ENCODE measurements around the gene HEY2.
"Not testable (repeated sequence)": the region's sequence is repeated elsewhere in the genome, so short reads cannot be mapped to it uniquely, and the experiment has no call there.

HEY2 gene

DNA sequence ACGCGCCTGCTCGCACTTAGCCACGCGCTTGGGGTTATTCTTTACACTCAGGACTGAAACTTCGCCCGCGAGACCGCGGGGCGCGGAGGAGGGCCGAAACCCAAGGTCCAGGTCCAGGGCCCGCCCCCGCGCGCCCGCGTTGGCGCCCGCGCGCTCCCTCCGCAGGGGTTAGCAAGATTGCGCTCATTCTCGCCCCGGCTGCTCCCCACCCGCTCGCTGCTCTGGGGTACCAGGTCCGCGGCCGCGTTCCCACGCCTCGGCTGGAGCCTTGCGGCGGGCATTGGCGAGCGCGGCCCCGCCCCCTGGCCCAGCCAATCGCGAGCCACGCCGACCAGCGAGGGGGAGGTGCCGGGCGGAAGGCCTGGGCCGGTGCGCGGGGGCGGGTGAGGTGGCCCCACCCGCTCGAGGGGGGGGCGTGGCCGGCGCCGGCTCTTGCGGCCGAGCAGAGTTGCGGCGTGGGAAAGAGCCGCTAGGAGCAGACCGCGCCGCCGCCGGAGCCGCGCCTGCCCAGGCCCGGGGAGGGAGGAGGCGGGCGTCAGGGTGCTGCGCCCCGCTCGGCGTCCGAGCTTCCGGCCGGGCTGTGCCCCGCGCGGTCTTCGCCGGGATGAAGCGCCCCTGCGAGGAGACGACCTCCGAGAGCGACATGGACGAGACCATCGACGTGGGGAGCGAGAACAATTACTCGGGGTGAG, at the start of gene HEY2:
Gene HEY2, plus strand, starts transcription at position 460 of the 692 bp plus-strand sequence. Its CDS starts 145 bp downstream, at position 605.
- peak; percentile 94 for DNase-seq (ENCODE audit: low spot score)

DNA sequence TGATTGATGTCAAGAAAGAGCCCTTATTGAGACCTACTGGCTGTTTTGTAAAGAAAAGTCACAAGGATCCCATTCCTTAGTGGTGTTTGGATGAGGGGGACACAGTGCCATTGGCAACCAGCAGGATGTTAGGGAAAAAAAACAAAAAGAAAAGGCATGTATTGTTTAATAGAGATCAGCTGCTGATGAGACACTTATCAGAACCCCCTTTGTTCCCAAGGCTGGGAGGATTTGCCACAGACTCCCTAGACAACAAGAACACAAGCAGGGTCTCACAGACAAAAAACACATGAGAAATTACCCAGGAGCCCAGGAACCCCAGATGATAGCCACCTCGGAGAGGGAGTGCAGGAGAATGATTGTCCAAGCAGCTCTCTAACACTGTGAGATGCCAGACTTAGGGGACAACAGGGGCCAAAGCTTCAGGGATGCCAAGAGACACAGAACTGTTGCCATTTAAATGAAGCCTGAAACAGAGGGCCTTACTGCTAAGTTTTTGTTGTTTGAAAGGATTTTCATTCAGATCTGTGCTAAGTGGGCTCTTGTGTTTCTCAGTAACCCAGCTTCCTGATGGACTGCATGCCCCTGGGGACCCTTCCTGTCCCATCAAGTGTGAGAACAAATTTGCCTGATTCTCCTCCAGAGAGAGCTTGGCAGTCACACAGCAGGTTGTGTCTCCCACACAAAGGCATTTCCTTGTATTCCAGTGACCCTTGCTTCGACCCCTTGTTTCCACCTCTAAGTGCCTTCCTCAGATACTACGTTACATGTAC, 48.7 kb upstream of the HEY2 start:
- no peak for DNase-seq (ENCODE audit: low spot score)

DNA sequence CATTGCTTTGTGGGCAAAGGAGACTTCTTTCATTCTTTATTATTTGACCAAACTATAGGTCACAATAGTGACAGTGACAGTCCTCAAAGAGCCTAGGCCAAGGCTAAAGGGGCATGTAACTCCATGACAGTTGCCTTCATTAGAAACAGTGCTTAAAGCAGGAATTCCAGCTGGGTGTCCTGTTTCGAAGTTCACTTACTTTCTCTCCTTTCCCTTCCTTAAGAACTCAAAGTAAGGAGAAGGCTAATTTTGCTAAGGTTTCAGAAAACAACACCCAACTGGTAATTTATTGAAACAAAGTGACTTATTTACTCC, 48.1 kb upstream of the HEY2 start:
- no peak for DNase-seq (ENCODE audit: low spot score)

GRCh38 chr6:125703882-125704281, 45.5 kb upstream of the HEY2 start:
- not testable (repeated sequence) for DNase-seq (ENCODE audit: low spot score)

DNA sequence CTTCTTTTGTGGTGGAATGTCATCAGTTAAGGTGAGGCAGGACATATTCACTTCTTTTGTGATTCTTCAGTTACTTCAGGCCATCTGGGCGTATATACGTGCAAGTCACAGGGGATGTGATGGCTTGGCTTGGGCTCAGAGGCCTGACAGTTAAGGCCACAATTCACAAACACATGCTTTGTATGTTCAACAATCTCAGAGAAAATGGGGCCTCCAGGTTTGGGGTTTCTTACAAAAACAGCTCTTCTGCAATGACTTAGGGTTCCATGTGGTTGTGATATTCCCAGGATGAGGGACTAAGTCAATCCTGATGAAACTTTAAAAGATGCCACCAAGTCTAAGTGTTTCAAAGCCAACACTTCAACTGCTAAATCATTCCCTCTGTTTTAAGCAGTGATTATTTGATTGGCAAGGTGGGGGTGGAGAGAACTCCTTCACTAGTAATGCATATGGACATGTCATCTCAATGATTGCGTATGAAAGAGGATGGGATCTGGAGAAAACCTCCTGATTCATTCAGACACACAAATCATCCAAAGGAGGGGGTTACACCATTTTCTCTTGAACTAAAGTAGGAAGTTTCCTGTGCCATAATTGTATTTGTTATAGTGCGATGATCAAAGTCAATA, 41.7 kb upstream of the HEY2 start:
- DNase-seq (ENCODE audit: low spot score) = no peak

DNA sequence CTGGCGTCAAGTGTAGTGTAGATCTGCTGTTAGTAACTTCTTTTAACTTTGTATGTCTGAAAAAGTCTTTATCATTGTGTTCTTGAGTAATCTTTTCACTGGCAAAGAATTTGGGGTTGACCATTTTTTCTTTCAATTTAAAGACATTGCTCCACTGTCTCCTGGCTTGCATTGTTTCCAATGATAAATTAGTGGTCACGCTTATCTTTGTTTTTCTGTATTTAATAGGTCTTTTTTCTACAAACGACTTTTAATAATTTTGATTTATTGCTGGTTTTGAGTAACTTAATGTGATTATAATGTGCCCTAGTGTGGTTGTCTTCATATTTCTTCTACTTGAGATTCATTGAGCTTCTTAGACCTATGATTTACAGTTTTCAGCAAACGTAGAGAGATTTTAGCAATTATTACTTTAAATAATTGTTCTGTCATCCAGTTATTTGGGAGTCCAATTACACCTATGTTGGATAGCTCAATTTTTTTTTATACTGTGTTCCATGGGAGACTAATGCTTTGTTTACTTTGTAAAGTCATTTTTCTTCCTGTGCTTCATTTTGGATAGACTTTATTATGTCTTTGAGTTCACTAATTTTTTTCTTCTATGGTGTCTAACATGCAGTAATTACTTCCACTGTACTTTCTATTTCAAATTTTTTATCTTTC, 38.3 kb upstream of the HEY2 start:
- no peak for DNase-seq (ENCODE audit: low spot score)

GRCh38 chr6:125714441-125715090, 34.9 kb upstream of the HEY2 start:
- no peak for DNase-seq (ENCODE audit: low spot score)

DNA sequence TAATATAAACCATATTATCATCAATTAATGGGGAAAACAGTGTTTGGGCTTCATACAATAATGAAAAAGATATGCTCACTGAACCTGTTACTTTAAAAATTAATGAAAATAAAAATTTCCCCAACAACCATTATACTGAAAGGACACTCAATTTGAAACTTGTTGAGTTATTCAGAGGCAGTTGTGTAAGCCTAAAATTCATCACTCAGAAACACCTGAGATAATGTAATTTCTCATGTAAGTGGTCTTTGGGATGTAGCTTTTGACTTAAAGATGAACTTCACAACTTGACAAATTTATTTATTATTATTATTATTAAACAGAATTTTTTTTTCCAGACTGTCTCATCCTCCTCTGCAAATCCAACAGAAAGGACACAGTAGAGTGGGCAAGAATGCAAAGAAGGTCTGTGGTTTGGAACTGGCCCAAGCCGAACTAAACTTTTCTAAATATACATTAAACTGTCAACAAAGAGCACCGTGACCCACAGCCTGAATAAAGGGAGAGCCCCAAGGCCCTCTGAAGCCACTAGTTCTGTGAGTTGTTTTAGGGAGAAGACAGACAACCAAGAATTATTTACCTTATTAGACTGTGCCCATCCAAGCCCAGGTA, 32.2 kb upstream of the HEY2 start:
- DNase-seq (ENCODE audit: low spot score) = no peak

DNA sequence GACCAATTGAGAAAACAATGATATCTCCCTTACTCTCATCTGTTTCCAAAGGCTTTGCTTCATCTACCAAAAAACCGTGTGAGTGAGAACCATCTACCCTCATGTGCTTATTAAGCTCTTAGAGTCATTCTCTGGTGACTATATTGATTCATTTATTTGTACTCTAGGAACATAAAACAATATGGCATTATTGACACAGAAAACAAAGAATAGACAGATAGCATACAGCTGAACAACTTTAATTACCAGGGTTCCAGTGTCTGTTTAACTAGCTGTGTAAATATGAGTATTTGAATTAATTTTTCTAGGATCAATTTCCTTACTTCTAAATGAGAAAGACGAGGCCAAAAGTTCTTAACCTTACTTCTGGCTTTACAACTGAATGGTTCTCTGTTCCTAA, 31.3 kb upstream of the HEY2 start:
- no peak for DNase-seq (ENCODE audit: low spot score)

- DNase-seq (ENCODE audit: low spot score) = no peak
Measured at GRCh38 chr6:125722886-125723285, 26.5 kb upstream of the HEY2 start.

- DNase-seq (ENCODE audit: low spot score) = no peak
Measured at GRCh38 chr6:125727216-125727615, 22.2 kb upstream of the HEY2 start.

DNA sequence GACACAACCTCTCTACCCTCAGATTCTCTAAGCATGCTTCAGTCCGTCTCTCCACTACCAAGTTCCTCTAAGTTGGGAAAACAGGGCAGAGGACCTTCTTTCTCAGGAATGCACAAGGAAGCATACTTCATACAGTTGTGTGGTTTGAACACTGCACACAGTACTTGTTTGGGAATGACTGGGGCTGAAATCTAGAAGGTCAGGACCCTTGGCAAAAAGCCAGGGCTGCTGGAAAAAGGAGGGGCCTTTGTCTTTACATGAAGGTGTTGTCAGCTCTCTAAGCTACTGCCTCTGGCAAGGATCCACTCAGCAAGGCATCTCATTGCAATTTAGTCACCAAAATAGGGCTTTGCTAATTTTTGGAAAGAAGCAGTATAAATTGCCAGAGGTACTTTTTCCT, 20.7 kb upstream of the HEY2 start:
- no peak for DNase-seq (ENCODE audit: low spot score)

DNA sequence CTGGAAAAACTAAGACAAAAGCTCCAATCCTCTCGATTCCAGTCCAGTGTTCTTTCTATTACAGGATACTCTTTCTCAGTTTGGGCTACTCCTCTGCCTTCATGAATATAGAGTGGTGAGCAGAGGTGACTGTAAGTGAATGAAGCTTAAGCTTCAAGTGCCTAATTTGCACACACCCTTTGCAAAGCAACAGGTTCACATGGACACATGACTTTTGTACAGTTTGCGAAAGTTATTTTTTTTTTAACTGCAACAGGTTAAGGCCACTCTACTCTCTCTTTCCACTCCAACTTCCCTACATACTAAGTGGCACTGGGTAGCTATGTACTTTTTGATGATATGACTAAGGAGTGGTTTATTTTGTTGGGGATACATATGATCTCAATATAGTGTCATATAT, 19.4 kb upstream of the HEY2 start:
- no peak for DNase-seq (ENCODE audit: low spot score)

- no peak for DNase-seq (ENCODE audit: low spot score)
Measured at GRCh38 chr6:125732398-125732797, 17.0 kb upstream of the HEY2 start.

GRCh38 chr6:125733516-125734300, 15.7 kb upstream of the HEY2 start:
- DNase-seq (ENCODE audit: low spot score) = no peak

GRCh38 chr6:125738276-125738675, 11.2 kb upstream of the HEY2 start:
- DNase-seq (ENCODE audit: low spot score) = no peak

DNA sequence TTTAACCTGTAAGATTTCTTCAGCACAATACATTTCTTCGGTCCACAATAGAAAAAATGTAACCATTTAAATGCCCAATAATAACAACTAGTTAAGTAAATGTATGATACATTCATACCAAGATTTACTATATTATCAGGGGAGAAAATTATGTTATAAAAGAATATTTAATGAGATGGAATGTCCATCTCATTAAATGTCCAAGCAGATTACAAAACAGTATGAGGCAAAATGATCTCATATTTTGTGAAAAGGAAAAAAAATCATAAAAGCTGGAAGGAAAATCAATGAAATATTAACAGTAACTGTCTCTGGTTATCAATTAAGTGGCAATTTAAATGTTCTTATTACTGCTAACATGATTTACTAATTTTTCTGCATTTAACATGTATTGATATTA, 10.1 kb upstream of the HEY2 start:
- DNase-seq (ENCODE audit: low spot score) = no peak

DNA sequence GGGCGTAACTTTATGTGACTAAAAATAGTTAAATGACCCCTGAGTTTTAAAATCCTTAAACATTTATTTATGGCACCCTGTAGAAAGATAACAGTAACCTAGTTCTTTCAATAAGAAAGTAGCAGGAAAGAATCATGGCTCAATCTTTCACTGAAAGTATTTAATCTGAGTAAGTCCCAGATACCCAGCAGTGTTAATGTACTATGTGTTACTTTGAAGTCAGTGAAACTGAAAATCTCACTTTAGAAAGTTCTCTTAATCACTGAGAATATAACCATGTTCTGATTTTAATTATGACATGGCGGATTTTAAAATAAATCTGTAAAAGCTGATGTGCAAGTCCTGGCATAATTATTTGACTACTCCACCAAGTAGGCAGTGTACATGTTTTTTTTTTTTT, 8.1 kb upstream of the HEY2 start:
- no peak for DNase-seq (ENCODE audit: low spot score)

DNA sequence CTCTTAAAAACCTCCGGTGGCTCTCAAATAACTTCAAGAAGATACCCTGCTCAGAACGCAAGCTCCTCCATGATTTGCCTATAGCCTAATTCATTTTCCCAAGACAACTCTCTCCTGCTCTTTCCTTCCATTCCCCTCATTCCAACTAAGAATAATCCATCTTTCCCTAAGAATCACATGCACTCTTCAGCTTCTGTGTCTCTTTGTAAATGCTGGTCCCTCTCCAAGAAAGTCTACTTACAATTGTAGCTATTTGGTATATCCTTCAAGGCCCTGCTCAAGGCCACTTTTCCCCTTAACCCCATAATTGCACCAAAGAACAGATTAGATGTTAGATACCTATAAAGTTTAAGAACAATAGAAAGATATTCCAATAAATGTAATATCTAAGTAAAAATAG, 7.4 kb upstream of the HEY2 start:
- no peak for DNase-seq (ENCODE audit: low spot score)

DNA sequence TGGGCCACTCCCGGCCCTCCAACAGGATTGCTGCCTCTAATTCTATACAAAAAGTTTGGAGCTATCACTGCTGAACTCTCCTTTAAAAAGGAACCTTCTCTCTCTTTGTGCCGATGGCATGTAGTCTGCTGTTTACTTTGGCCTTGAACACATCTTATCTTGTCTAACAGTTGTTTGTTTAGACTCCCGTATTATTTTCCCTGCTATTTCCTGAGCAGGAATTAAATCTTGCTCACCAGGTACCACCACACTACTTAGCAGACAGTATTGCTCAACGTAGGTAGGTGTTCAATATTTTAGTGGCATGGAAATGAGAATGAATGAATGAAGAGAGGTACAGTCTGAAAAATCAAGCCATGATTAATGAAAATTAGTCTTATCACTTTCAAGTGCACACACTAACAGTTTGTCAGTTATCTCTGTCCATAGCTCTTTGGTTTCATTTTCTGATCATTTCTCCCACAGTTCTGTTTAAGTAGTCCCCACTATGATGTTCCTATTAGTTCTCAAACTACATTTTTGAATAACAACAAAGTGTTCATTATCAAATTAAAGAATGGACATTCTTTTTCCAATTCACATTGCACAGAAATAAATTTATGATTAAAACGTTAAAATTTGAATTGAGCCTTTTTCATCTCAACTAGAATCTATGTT, 6.8 kb upstream of the HEY2 start:
- no peak for DNase-seq (ENCODE audit: low spot score)

GRCh38 chr6:125743604-125744003, 5.8 kb upstream of the HEY2 start:
- no peak for DNase-seq (ENCODE audit: low spot score)
